Frontal cortex (tissue), 4 donors: ENCODE measurements around the gene TNS1. TPM values are rescaled to one million over a fixed set of nuclear protein-coding genes. Genes with fewer than 3 reads are reported as not detected.

Experiments used
- DNase-seq, 2 donors: peaks; one replicate each; pipeline ENCODE4 v3.0.0; 2012; ENCODE audit warnings: low spot score in 2 of 2
- FAIRE-seq: peaks from 2 replicates; lab custom pipeline; 2012; peaks lifted over from hg19 to GRCh38; lab: Jason Lieb, UNC
- total RNA-seq: library from RNA; depleted of rRNA; stranded (reverse); fragments of >200 nt; gene quantifications from one replicate; pipeline ENCODE4 v1.2.3, GENCODE V29; 2014
- donor health status: control.
- donor health status: control.
- donor health status: control.

TNS1 gene
- total RNA-seq, 1 donor from 2014 or later: 3.7 TPM

- DNase-seq: no peak
- no peak for FAIRE-seq
Measured at GRCh38 chr2:217922101-217923006, 80.4 kb downstream of the TNS1 start.

DNA sequence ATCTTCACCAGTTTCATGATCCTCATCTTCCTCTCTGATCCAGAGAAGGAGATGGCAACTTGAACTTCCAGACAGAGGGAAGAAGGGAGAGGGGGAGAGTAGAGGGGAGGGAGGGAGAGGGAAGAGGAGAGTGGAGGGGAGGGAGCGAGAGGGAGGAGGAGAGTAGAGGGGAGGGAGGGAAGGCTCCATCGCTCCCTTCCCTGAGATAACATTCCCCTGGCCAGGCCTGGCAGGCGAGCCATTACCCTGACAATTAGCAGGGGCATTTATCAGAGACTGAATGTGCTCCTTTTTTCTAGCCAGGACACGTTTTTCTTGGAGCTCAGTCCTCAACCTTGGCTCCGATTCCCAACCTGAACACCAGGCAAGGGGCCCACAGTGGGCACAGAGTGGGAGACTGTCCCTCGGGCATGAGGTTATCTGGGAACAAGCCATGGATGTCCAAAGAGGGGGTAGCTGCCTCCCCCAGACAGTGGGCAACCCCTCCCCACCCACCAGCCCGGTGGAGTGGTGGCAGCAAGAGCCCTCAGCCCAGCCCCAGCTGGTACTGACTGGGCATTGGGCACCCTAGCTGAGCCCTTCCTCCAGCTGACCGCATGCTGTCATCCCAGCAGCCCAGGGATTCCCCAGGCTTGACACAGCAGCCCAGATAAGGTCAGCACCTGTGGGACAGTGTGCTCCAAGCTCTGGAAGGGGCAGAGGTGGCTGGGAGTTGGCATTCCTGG lies 81.8 kb downstream of the TNS1 start:
- FAIRE-seq: no peak
- no peak for DNase-seq

- no peak for DNase-seq
Measured at GRCh38 chr2:217919781-217920351, 82.9 kb downstream of the TNS1 start.

DNA sequence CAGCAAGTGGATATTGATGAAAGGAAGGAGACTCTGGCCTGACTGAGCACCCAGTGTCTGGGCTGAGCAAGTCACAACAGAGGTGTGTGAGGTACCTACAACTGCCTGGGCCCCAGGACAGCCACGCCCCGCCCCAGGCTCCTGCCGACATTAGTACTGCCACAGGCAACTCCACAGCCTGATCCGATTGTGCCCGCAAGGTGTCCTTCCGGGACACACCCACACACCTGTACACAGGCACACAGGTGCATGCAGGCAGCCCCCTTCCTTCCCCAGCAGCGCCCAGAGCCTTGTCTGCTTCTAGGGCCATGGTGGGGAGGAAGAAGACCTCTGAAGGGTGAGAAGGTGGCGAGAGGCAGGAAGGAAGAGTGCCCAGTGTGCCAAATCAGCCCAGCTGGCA lies 83.6 kb downstream of the TNS1 start:
- DNase-seq (no peak), FAIRE-seq (no peak)

More at GRCh38 chr2:217919781-217920351, 82.9 kb downstream of the TNS1 start:
- FAIRE-seq: no peak

DNA sequence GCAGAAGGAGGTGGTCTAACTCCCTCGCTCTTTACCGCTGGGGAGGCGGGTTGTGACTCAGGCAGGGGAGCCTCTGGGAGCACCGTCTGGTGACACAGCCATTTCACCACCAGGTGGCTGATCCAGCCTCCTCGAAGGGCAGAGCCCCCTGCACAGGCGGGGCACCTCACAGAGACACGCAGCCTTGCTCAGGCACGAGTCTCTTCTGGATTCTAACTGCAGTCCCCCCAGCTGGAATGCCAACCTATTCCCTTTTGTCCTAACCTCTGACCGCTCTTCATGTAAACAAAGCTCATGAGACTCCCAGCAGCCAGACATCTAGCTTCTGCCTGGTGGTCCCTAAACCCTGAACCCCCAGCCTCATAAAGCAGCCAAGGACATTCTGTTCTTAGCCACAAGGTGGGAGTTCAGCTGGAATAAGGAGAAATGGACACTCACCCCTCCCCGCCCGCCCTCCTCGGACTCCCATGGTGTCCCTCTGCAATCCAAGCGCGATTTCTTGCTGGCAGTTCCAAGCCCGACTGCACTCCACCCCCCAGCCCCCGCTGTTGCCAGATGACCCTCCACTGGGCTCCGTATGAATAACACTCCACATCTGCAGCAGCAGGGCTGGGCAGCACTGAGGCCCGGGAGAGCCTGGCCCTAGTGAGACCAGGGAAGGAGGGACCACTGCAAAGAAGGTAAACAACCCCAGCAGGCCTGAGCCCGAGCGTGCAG lies 84.3 kb downstream of the TNS1 start:
- FAIRE-seq (no peak), DNase-seq (no peak)

- FAIRE-seq: no peak
- DNase-seq: no peak
Measured at GRCh38 chr2:217916504-217917254, 86.1 kb downstream of the TNS1 start.

GRCh38 chr2:217915706-217916105 lies 87.1 kb downstream of the TNS1 start:
- DNase-seq (no peak), FAIRE-seq (no peak)

GRCh38 chr2:217914878-217915277 lies 87.9 kb downstream of the TNS1 start:
- no peak for FAIRE-seq
- no peak for DNase-seq

DNA sequence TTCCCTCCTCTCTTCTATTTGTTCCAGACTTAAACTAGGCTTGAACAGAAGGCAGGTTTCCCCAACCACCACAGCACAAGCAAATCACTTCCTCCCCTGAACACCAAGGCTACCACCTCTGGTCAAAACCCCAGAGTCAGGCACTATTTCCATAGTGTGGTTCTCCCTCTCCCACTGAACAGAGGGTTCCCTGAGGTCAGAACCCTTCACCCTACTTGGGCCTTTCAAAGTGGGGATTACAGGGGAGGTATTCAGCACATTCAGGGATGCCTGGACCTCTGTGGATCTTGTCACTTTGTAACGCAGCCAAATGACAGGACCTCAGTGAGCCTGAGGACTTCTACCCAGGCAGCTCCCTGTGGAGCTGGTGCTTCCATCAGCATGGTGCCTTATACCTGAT lies 88.7 kb downstream of the TNS1 start:
- DNase-seq (no peak), FAIRE-seq (no peak)

GRCh38 chr2:217913436-217913835 lies 89.4 kb downstream of the TNS1 start:
- FAIRE-seq (no peak), DNase-seq (no peak)

- FAIRE-seq: no peak
Measured at GRCh38 chr2:217912098-217913024, 90.4 kb downstream of the TNS1 start.

DNA sequence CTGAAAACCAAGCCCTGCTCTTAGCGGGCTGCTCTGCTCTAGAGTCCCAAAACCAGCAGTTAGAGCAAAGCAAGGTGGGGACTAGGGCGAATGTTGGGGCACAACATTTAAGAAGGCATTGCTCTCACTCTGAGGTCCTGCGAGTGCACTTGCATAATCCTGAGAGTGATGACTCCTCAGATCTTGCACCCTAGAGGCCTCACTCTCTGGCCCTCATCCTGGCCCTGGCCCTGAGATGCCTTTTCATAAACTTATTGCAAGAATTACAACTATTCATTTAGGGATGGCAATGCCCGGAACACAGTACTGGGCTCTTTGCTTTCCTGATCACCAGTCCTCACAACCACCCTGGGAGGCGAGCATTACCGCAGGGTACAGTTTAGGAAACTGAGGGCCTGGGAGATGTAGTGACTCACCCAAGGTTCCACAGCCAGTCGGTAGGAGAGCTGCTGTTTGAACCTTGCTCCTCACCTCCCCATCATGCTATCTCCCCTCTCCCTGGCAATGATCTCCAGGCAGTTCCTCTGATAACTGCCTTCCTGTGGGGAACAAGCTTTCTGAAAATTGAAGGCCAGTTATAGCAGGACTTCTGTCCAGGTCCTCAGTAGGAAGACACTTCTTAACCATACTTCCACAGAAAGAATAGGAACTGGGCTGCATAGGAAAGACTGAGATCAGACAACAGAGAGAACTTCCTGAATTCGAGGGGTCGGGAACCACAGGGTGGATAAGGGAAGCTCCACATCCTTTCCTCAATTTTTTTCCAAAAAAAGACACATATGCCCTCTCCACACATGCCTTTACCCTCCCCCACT lies 91.3 kb downstream of the TNS1 start:
- DNase-seq (no peak), FAIRE-seq (no peak)

More at GRCh38 chr2:217912098-217913024, 90.4 kb downstream of the TNS1 start:
- DNase-seq: no peak

DNA sequence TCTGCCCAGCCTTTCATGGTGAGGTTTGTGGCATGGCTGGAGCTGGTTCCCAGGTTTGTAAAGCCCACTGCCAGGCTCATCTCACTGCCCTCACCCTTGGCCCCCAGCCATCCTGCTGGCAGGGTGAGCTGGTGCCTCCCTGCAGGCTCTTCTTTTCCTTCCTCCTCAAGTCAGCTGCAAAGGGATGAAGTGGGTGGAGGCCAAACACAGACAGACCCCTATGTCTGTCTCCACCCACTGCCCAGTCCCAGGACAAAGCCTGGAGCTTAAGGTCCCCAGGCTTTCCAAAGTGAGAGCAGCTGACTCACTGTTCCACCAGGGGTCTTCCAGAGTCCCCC lies 92.0 kb downstream of the TNS1 start:
- DNase-seq (no peak), FAIRE-seq (no peak)

DNA sequence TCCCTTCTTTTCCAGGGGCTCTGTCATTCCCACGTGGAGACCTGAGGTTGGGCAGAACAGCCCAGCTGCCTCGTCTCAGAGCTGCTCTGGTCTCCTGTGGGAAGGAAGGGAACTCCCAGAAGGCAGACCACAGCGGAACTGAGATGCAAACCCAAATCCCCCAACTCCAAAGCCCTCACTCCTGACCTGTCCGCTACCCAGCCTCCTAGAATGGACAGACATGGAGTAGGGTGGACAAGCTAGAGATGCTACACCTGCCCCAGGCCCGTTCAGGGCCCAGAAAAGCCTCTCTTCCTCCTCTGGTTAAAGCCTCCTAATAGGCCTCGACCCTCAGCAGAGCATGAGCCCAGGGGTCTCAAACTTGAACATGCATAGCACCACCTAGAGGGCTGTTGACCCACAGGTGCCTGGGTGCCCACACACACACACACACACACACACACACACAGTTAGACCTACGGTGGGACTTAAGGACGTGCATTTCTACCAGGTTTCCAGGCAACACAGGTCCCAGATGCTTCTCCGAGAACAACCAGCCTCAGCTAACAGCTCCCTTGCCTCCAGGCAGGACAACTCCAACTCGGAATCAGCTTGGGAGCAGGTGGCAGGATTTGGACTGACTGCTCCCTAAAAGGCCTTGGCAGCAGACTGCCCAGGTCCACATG lies 93.5 kb downstream of the TNS1 start:
- FAIRE-seq (no peak), DNase-seq (no peak)

- FAIRE-seq (no peak), DNase-seq (no peak)
Measured at GRCh38 chr2:217908544-217908943, 94.3 kb downstream of the TNS1 start.

DNA sequence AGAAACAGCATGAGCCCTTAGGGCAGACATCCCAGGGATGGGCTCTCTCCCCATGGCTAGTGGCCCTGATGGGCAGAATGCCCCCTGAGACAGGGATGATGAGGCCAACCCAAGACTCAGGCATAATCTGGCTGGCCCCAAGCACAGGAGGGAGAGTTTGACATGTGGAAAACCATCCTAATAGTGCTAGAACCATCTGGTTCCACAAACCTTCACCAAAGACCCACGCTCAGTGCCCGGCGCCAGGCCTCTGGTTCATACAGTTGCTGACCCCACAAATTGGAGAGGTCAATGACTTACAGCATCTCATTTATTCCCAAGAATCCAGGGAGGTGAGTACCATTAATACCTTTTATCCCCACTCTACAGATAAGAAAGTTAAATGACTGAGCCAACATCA lies 95.5 kb downstream of the TNS1 start:
- FAIRE-seq (no peak), DNase-seq (no peak)

- DNase-seq: no peak
- no peak for FAIRE-seq
Measured at GRCh38 chr2:217906798-217907197, 96.0 kb downstream of the TNS1 start.
